Thoracic aorta (tissue), 2 donors: ENCODE data around the gene HPCAL1. TPM values are rescaled to one million over a fixed set of nuclear protein-coding genes. Genes with fewer than 3 reads are reported as not detected.
A peak's percentile ranks its signal among the peaks of the same experiment; 100 is the strongest.

Experiments
- ATAC-seq: fragments of 150-250 bp; one replicate; pipeline ENCODE4 v1.8.0; 2017; ENCODE audit warnings: low read depth; ENCODE audit not compliant: insufficient number of reproducible peaks, low FRiP score
- DNase-seq: peaks from one replicate; pipeline ENCODE4 v3.0.0-alpha.2; 2020; ENCODE audit warnings: low spot score
- H3K27ac ChIP-seq, 2 donors: fragments of 200-600 bp; sonication (generic); 1 replicate in 1 of 2; 2 replicates in 1 of 2; pipeline ENCODE4 v1.5.1; 2016; ENCODE audit warnings: mild to moderate bottlenecking in 2 of 2, moderate library complexity in 2 of 2
- H3K27me3 ChIP-seq: fragments of 200-600 bp; sonication (generic); replicated peaks from 2 replicates; pipeline ENCODE4 v1.6.0; 2016; ENCODE audit warnings: mild to moderate bottlenecking; ENCODE audit not compliant: insufficient read depth
- H3K36me3 ChIP-seq: fragments of 200-600 bp; sonication (generic); one replicate; pipeline ENCODE4 v1.5.1; 2016
- H3K4me1 ChIP-seq, 2 donors: fragments of 200-600 bp; sonication (generic); 1 replicate in 1 of 2; 2 replicates in 1 of 2; pipeline versions ENCODE4 v1.5.1 to v1.6.0; 2016; ENCODE audit warnings: low read depth in 2 of 2, mild to moderate bottlenecking in 1 of 2; ENCODE audit not compliant: control insufficient read depth in 1 of 2
- H3K4me3 ChIP-seq: fragments of 200-600 bp; sonication (generic); 2 replicates; pipeline ENCODE4 v1.5.1; 2016; ENCODE audit warnings: mild to moderate bottlenecking
- H3K9me3 ChIP-seq: fragments of 200-600 bp; sonication (generic); 2 replicates; pipeline ENCODE4 v1.5.1; 2016
- total RNA-seq, 2 donors: library from RNA; depleted of rRNA; stranded (reverse); fragments of >200 nt; gene quantifications; one replicate each; pipeline versions ENCODE4 v1.1.0 to v1.2.3, GENCODE V29; 2016
- TF ChIP-seq, protein P1 (sequence below): fragments of 200-600 bp; sonication (generic); IDR thresholded peaks from one replicate; pipeline ENCODE4 v1.5.1; 2019; ENCODE audit warnings: antibody characterized with exemption

The HPCAL1 gene
- total RNA-seq, 2 donors from 2014 or later: 34.6 to 50.2 TPM

DNA sequence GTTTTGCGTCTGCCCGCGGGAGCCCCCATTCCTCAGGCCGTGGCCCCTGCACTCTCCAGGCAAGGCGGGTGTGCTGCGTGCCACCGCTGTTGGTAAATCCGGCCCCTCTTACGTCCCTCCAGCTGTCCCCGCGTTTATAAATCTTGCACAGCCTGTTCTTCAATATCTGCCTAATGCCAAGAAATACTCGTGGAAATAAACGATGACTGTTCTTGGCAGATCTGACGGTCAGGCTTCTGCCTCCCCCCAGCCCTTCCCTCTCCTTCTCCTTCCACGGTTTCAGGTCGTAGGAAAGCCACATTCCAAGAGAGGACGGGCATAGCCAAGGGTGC is 124.9 kb downstream of the HPCAL1 start:
- Histone ChIP-seq H3K4me1 (peaks cover 0 to 8% of the 10 kb centered on the region in 2 donors), H3K27me3 (no peaks in the 10 kb centered on the region), H3K9me3 (no peaks in the 10 kb centered on the region), H3K36me3 (no peaks in the 10 kb centered on the region), H3K27ac (no peak overlapping the region), H3K4me3 (no peak overlapping the region)
- ATAC-seq: no peak
- DNase-seq: no peak
- TF ChIP-seq, protein P1, sequence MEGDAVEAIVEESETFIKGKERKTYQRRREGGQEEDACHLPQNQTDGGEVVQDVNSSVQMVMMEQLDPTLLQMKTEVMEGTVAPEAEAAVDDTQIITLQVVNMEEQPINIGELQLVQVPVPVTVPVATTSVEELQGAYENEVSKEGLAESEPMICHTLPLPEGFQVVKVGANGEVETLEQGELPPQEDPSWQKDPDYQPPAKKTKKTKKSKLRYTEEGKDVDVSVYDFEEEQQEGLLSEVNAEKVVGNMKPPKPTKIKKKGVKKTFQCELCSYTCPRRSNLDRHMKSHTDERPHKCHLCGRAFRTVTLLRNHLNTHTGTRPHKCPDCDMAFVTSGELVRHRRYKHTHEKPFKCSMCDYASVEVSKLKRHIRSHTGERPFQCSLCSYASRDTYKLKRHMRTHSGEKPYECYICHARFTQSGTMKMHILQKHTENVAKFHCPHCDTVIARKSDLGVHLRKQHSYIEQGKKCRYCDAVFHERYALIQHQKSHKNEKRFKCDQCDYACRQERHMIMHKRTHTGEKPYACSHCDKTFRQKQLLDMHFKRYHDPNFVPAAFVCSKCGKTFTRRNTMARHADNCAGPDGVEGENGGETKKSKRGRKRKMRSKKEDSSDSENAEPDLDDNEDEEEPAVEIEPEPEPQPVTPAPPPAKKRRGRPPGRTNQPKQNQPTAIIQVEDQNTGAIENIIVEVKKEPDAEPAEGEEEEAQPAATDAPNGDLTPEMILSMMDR: no peak

DNA sequence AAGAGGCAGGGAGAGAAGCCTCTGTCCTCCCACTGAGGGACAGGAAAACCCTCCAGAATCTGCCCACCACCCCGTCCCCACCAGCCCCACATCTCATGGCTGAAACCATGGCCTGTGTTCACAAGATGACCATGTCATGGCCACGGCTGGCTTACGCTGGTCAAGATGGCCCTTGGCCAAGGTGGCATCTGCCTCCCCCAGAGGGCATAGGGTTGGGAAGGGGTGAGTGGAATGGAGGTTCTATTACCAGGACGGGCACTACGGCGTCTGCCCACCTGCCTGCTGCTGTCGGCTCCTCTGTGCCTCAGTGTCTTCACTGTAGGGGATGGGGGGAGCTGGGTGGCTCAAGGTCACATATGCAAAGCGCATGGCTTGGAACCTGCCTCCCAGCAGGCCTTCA is 125.7 kb downstream of the HPCAL1 start:
- Histone ChIP-seq H3K27me3 (no peaks in the 10 kb centered on the region), H3K36me3 (no peaks in the 10 kb centered on the region), H3K27ac (no peak overlapping the region), H3K4me1 (peaks cover 0 to 8% of the 10 kb centered on the region in 2 donors), H3K9me3 (no peaks in the 10 kb centered on the region), H3K4me3 (no peak overlapping the region)
- DNase-seq (no peak), ATAC-seq (no peak)
- TF ChIP-seq, protein P1: no peak

DNA sequence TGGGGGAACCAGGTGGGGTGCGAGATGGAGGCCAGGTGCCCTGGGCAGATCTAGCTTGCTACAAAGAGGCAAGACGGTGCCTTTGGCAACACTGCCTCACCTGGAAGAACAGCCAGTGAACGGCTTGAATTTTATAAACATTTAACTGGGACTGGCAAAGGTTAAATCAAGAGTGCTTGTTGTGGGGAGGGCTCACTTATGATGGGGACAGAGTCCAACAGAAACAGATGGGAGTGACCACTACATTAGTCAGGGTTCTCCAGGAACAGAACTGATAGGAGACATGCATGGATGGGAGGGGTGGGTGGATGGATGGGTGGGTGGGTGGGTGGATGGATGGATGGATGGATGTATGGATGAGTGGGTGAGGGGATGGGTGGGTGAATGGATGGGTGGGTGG is 126.2 kb downstream of the HPCAL1 start:
- ATAC-seq: no peak
- Histone ChIP-seq H3K4me3 (no peak overlapping the region), H3K27me3 (no peaks in the 10 kb centered on the region), H3K4me1 (peaks cover 0 to 8% of the 10 kb centered on the region in 2 donors), H3K36me3 (no peaks in the 10 kb centered on the region), H3K9me3 (no peaks in the 10 kb centered on the region), H3K27ac (no peak overlapping the region)
- no peak for DNase-seq
- TF ChIP-seq, protein P1: no peak

DNA sequence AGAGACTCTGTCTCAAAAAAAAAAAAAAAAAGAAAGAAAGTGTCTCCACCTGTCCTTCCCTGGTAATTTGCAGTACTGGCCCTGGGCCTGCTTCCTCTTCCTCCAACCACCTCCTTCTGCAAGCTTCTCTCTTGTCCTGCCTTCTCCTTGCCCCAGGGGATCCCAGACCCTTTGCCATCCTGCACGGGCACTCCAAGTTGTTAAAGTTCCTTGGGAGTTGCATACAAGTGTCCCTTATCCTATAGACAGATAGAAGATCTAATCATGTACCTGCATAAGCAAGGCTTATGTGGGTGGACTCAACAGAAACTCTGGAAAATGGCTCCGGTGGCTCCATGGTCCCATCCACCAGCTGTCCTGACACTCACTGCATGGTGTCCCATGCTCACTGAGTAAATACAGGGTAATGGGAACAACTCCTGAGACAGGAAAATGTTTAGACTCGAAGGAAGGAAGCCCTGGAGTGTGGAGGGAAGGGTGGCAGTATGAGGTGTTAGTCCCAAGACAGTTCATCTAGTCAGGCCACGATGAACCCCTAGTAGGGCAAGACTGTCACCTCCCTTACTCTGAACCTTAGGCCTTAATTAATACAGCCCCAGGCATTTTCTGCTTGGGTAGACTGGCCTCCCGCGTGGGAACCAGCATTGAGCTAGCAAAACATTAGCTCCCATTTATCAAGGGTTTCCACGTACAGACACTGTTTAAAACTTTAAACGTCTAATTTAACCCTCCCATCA is 128.3 kb downstream of the HPCAL1 start:
- Histone ChIP-seq H3K4me1 (peaks cover 0 to 8% of the 10 kb centered on the region in 2 donors), H3K27me3 (no peaks in the 10 kb centered on the region), H3K4me3 (no peak overlapping the region), H3K27ac (no peak overlapping the region), H3K9me3 (no peaks in the 10 kb centered on the region), H3K36me3 (no peaks in the 10 kb centered on the region)
- no peak for ATAC-seq
- DNase-seq: no peak
- TF ChIP-seq, protein P1: no peak

DNA sequence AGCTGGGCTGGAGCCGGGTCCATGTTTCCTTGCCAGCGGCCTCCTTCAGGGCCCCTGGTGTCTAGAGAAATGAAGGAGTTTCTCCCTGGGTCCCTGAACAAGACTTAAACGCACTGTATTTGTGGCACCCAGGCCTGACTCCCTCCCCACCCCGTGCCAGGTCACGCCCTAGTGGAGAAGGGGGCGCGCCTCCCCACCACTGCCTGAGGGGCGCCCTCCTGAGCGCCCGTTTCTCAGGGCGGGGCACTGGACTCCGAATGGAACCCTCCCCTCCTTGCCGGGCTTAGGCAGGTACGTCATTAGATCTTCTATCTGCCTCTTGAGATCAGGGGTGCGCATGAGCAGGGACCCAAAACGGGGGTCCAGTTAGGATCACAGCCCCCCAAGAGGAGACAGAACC is 129.1 kb downstream of the HPCAL1 start:
- Histone ChIP-seq H3K4me3 (peak overlapping the region; percentile 53), H3K4me1 (peaks cover 0 to 8% of the 10 kb centered on the region in 2 donors), H3K27me3 (no peaks in the 10 kb centered on the region), H3K9me3 (no peaks in the 10 kb centered on the region), H3K36me3 (no peaks in the 10 kb centered on the region), H3K27ac (no peak overlapping the region)
- ATAC-seq (no peak), DNase-seq (no peak)
- TF ChIP-seq, protein P1: no peak
